SH-SY5Y (cell line): ENCODE results near the gene SFXN4.

Experiments used
- GATA2 ChIP-seq: IDR thresholded peaks from 2 replicates; pipeline ENCODE4 v1.6.1; 2011; ENCODE audit warnings: mild to moderate bottlenecking, low read depth, low read length
- GATA3 ChIP-seq: IDR thresholded peaks from 2 replicates; pipeline ENCODE4 v1.6.1; 2011; ENCODE audit warnings: low read depth, mild to moderate bottlenecking, low read length, moderate library complexity

- TF ChIP-seq GATA3 (no peak), GATA2 (no peak)
Measured at GRCh38 chr10:119101366-119102098, 64.0 kb downstream of the SFXN4 start.
